ENCODE results near the gene FBXL7.

DNA sequence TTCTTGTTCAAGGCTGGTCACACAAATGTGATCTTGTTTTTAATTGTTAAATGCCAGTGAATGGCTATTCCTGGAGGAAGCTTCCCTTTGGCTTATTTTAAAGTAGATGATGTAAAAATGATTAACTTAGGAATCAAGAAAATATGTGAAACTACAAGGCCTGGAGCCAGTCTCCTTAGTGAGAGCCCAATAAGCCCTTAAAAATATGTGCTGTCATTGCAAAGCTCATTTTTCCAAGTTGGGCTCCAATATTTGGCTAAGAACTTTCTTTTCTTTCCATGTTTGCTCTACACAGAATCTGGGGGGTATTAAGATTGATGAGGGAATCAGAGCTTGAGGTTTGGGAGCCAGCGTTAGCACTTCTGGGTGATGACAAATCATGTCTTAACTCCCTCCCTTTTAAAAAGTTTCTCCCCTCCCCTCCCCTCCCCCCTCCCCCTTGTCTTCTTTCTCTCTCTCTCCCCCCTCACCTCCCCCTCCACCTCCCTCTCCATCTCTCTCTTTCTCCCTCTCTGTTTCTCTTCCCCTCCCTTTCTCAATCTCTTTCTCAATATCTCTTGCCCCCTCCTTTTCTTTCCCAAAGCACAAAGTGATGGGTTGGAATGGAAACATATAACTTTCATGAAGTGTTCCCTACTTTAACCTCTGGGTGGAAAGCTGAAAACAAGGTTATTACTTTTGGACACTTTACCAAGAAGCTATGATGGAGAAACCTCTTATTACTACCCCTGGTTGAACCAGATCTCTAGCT is 86.0 kb downstream of the FBXL7 start:
- TF ChIP-seq, protein P1, sequence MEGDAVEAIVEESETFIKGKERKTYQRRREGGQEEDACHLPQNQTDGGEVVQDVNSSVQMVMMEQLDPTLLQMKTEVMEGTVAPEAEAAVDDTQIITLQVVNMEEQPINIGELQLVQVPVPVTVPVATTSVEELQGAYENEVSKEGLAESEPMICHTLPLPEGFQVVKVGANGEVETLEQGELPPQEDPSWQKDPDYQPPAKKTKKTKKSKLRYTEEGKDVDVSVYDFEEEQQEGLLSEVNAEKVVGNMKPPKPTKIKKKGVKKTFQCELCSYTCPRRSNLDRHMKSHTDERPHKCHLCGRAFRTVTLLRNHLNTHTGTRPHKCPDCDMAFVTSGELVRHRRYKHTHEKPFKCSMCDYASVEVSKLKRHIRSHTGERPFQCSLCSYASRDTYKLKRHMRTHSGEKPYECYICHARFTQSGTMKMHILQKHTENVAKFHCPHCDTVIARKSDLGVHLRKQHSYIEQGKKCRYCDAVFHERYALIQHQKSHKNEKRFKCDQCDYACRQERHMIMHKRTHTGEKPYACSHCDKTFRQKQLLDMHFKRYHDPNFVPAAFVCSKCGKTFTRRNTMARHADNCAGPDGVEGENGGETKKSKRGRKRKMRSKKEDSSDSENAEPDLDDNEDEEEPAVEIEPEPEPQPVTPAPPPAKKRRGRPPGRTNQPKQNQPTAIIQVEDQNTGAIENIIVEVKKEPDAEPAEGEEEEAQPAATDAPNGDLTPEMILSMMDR (IDR thresholded peaks at IDR 0.05; ENCODE audit: low read depth, low read length) = no peak
- TF ChIP-seq POLR2A (IDR thresholded peaks at IDR 0.05; ENCODE audit: extremely low read depth, insufficient read length) (no peak), MYC (IDR thresholded peaks at IDR 0.05; ENCODE audit: low read depth, low read length) (no peak)

Data from NB4 (cell line).